ENCODE measurements around the gene ZNF778. TPM values are rescaled to one million over a fixed set of nuclear protein-coding genes. Genes with fewer than 3 reads are reported as not detected.

The ZNF778 gene
- total and polyA plus RNA-seq, 2 of the 8 experiments (the other 6 are each of a cell fraction or from before 2014, with no cell fraction given): 9.5 to 21.9 TPM

GRCh38 chr16:89219365-89219764 is 1.9 kb downstream of the ZNF778 start:
- no peak for DNase-seq (ENCODE audit: low read depth in 1 of 2, low spot score in 2 of 2)
- ChIA-PET POLR2A (ENCODE audit: partially characterized antibody) (interaction anchor here (0.6 kb wide), 2 partner anchors 295 to 512 kb away, joined by 3 to 4 read pairs; no protein-coding TSS in a partner anchor), CTCF (ENCODE audit: partially characterized antibody) (interaction anchor here (2.3 kb wide), 1 partner anchor 52 kb away, joined by 5 read pairs; no protein-coding TSS in a partner anchor)
- no peak overlapping the region for H4K5ac ChIP-seq (ENCODE audit: insufficient read length, low read depth, low read length)
- 85% methylated on average over 5 of the region's 5 CpGs; no CpG with 5 or more reads in 1 of the 2 experiments for WGBS, 2 experiments (ENCODE audit: extremely low coverage in 1 of 2, insufficient coverage in 1 of 2, insufficient read length in 1 of 2, insufficient replicate concordance in 2 of 2, low coverage in 1 of 2, low lambda C conversion rate in 2 of 2, missing lambda C conversion rate in 1 of 2)
- no peak overlapping the region for H2BK20ac ChIP-seq (ENCODE audit: low read length)
- H3K79me1 ChIP-seq (ENCODE audit: low read depth, low read length): peaks cover 2% of the 10 kb centered on the region; the same call in 1 of the 2 replicates
- H3K27ac ChIP-seq (ENCODE audit: low read depth, low read length): no peak overlapping the region
- H4K8ac ChIP-seq (ENCODE audit: extremely low read depth, insufficient read depth, low read length): no peak overlapping the region
- no peak overlapping the region for H4K91ac ChIP-seq (replicated peaks; ENCODE audit: insufficient read length, low read length)
- H3K4ac ChIP-seq (replicated peaks; ENCODE audit: insufficient read length, low read depth, low read length): no peak overlapping the region
- TF ChIP-seq, protein P1, sequence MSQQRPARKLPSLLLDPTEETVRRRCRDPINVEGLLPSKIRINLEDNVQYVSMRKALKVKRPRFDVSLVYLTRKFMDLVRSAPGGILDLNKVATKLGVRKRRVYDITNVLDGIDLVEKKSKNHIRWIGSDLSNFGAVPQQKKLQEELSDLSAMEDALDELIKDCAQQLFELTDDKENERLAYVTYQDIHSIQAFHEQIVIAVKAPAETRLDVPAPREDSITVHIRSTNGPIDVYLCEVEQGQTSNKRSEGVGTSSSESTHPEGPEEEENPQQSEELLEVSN (IDR thresholded peaks at IDR 0.05): no peak
- no peak for TF ChIP-seq BCL11A (IDR thresholded peaks at IDR 0.05; ENCODE audit: low read depth in 2 of 2, low read length in 2 of 2)
- TF ChIP-seq CEBPB (IDR thresholded peaks at IDR 0.05; ENCODE audit: low read depth, low read length): no peak
- TF ChIP-seq POU5F1 (IDR thresholded peaks at IDR 0.05; ENCODE audit: low read depth, low read length): no peak
- no peak for TF ChIP-seq ASH2L (IDR thresholded peaks at IDR 0.05; ENCODE audit: low read length)
- no peak for TF ChIP-seq ATF3 (IDR thresholded peaks at IDR 0.05; ENCODE audit: insufficient read depth, low read depth, low read length)
- no peak for TF ChIP-seq SP2 (IDR thresholded peaks at IDR 0.05; ENCODE audit: low read length)
- TF ChIP-seq SIN3A (conservative IDR thresholded peaks at IDR 0.05 in 1 of 2, IDR thresholded peaks at IDR 0.05 in 1 of 2; ENCODE audit: low read depth in 1 of 2, low read length in 2 of 2): no peak
- no peak for TF ChIP-seq TCF12 (IDR thresholded peaks at IDR 0.05; ENCODE audit: low read depth, low read length)
- H4K20me1 ChIP-seq (replicated peaks in 1 of 2; ENCODE audit: control insufficient read depth in 1 of 2, insufficient read depth in 2 of 2, low read length in 2 of 2): peaks cover 0 to 5% of the 10 kb centered on the region in 2 experiments
- no peak overlapping the region for H3K4me3 ChIP-seq (ENCODE audit: extremely low read depth in 1 of 4, insufficient read depth in 2 of 4, low read depth in 3 of 4, low read length in 4 of 4)
- peaks cover 2 to 18% (median 11%) of the 10 kb centered on the region in 4 experiments; a peak in 6 of 8 replicates for H3K36me3 ChIP-seq (ENCODE audit: control insufficient read depth in 2 of 4, insufficient read depth in 4 of 4, low read length in 3 of 4)
- H3K56ac ChIP-seq (replicated peaks; ENCODE audit: insufficient read length, low read depth, low read length): no peak overlapping the region
- no peak for FAIRE-seq
- no peak overlapping the region for H2BK120ac ChIP-seq (replicated peaks; ENCODE audit: low read depth, low read length)
- no peak overlapping the region for H3K18ac ChIP-seq (ENCODE audit: extremely low read depth, low read length)
- H3K9me3 ChIP-seq (ENCODE audit: insufficient read depth in 2 of 2, low read depth in 1 of 2, low read length in 1 of 2): no peaks in the 10 kb centered on the region
- peaks cover 0 to 13% of the 10 kb centered on the region in 2 experiments; a peak in 3 of 4 replicates for H3K79me2 ChIP-seq (ENCODE audit: control insufficient read depth in 1 of 2, insufficient read depth in 2 of 2, low read length in 2 of 2)
- peaks cover 4% of the 10 kb centered on the region; the same call in 1 of the 2 replicates for H3K23me2 ChIP-seq (ENCODE audit: low read depth, low read length)
- no peak overlapping the region for H2BK5ac ChIP-seq (ENCODE audit: low read depth, low read length)
- peaks cover 0 to 2% (median under 1%) of the 10 kb centered on the region in 4 experiments; a peak in 2 of 7 replicates for H3K4me1 ChIP-seq (replicated peaks in 1 of 4; ENCODE audit: control insufficient read depth in 3 of 4, insufficient read depth in 4 of 4, low read length in 3 of 4)
- H2BK15ac ChIP-seq (ENCODE audit: low read length): no peak overlapping the region
- no peak overlapping the region for H3K23ac ChIP-seq (ENCODE audit: insufficient read length)
- no peak overlapping the region for H2AK5ac ChIP-seq (ENCODE audit: low read depth, low read length)
- no peak overlapping the region for H3K4me2 ChIP-seq (ENCODE audit: insufficient read depth in 1 of 2, low read depth in 2 of 2, low read length in 2 of 2)
- H3K9ac ChIP-seq (replicated peaks in 1 of 4; ENCODE audit: extremely low read depth in 1 of 4, low read depth in 3 of 4, low read length in 3 of 4): no peak overlapping the region
- no peak overlapping the region for H2AFZ ChIP-seq (ENCODE audit: low read length)
- H3K14ac ChIP-seq (ENCODE audit: insufficient read length): no peak overlapping the region
- H2BK12ac ChIP-seq (ENCODE audit: low read depth, low read length): no peak overlapping the region
- H3K27me3 ChIP-seq (replicated peaks in 1 of 4; ENCODE audit: control insufficient read depth in 3 of 4, extremely low read depth in 1 of 4, insufficient read depth in 3 of 4, low read length in 3 of 4): no peaks in the 10 kb centered on the region
